ENCODE results near the gene UBE3D.
"Not testable (repeated sequence)": the region's sequence is repeated elsewhere in the genome, so short reads cannot be mapped to it uniquely, and the experiment has no call there.

DNA sequence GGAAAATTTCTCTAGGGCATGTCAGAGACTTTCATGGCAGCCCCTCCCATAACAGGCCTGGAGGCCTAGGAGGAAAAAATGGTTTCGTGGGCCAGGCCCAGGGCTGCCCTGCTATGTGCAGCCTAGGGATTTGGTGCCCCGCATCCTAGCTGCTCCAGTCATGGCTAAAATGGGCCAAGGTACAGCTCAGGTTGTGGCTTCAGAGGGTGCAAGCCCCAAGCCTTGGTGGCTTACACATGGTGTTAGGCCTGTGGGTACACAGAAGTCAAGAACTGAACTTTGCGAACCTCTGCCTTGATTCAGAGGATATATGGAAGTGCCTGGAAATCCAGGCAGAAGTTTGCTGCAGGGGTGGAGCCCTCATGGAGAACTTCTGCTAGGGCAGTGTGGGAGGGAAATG is 134.7 kb downstream of the UBE3D start:
- TF ChIP-seq, protein P1, sequence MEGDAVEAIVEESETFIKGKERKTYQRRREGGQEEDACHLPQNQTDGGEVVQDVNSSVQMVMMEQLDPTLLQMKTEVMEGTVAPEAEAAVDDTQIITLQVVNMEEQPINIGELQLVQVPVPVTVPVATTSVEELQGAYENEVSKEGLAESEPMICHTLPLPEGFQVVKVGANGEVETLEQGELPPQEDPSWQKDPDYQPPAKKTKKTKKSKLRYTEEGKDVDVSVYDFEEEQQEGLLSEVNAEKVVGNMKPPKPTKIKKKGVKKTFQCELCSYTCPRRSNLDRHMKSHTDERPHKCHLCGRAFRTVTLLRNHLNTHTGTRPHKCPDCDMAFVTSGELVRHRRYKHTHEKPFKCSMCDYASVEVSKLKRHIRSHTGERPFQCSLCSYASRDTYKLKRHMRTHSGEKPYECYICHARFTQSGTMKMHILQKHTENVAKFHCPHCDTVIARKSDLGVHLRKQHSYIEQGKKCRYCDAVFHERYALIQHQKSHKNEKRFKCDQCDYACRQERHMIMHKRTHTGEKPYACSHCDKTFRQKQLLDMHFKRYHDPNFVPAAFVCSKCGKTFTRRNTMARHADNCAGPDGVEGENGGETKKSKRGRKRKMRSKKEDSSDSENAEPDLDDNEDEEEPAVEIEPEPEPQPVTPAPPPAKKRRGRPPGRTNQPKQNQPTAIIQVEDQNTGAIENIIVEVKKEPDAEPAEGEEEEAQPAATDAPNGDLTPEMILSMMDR (tag by site-specific recombination; IDR thresholded peaks at IDR 0.05), result not testable (repeated sequence)
- TF ChIP-seq ZBTB8A, REST (tag by site-specific recombination; IDR thresholded peaks at IDR 0.05): not testable (repeated sequence)

All from HEK293 (cell line).